ENCODE results near the gene CACNG7.

The CACNG7 gene

GRCh38 chr19:53983457-53984289, 74.6 kb downstream of the CACNG7 start:
- no peak for DNase-seq

- no peak for DNase-seq
These were observed 76.8 kb downstream of the CACNG7 start for GRCh38 chr19:53985863-53986262.

- no peak for DNase-seq
These were observed 79.9 kb downstream of the CACNG7 start for GRCh38 chr19:53988981-53989380.

GRCh38 chr19:53989600-53990533, 80.8 kb downstream of the CACNG7 start:
- DNase-seq, result no peak

GRCh38 chr19:53991224-53992113, 82.4 kb downstream of the CACNG7 start, which contains the start of gene CACNG6:
CACNG6 (plus strand) TSS chr19:53991637; CDS start chr19:53992878, 1,241 bp downstream.
- no peak for DNase-seq

- DNase-seq, result no peak
These were observed 83.1 kb downstream of the CACNG7 start for GRCh38 chr19:53992211-53992610.

GRCh38 chr19:53992815-53993214, 83.7 kb downstream of the CACNG7 start:
- DNase-seq, result no peak

GRCh38 chr19:53993448-53993847, 84.4 kb downstream of the CACNG7 start:
- DNase-seq, result no peak
